ENCODE results near the gene RMI1. TPM values are rescaled to one million over a fixed set of nuclear protein-coding genes. Genes with fewer than 3 reads are reported as not detected.

Gene RMI1
- total and polyA plus RNA-seq, 10 of the 15 experiments (the other 5 are each of a cell fraction or from before 2014, with no cell fraction given), result 3.6 to 34.1 (median 16.1) TPM

GRCh38 chr9:83965350-83966208 is 15.0 kb upstream of the RMI1 start (continued):
- TF ChIP-seq, protein P1, sequence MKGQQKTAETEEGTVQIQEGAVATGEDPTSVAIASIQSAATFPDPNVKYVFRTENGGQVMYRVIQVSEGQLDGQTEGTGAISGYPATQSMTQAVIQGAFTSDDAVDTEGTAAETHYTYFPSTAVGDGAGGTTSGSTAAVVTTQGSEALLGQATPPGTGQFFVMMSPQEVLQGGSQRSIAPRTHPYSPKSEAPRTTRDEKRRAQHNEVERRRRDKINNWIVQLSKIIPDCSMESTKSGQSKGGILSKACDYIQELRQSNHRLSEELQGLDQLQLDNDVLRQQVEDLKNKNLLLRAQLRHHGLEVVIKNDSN (IDR thresholded peaks at IDR 0.05; ENCODE audit: borderline replicate concordance, extremely low read length, insufficient read depth, low read depth, low read length), result no peak
- TF ChIP-seq JUND (IDR thresholded peaks at IDR 0.05; ENCODE audit: low read depth, low read length), result no peak
- TF ChIP-seq, protein P2, sequence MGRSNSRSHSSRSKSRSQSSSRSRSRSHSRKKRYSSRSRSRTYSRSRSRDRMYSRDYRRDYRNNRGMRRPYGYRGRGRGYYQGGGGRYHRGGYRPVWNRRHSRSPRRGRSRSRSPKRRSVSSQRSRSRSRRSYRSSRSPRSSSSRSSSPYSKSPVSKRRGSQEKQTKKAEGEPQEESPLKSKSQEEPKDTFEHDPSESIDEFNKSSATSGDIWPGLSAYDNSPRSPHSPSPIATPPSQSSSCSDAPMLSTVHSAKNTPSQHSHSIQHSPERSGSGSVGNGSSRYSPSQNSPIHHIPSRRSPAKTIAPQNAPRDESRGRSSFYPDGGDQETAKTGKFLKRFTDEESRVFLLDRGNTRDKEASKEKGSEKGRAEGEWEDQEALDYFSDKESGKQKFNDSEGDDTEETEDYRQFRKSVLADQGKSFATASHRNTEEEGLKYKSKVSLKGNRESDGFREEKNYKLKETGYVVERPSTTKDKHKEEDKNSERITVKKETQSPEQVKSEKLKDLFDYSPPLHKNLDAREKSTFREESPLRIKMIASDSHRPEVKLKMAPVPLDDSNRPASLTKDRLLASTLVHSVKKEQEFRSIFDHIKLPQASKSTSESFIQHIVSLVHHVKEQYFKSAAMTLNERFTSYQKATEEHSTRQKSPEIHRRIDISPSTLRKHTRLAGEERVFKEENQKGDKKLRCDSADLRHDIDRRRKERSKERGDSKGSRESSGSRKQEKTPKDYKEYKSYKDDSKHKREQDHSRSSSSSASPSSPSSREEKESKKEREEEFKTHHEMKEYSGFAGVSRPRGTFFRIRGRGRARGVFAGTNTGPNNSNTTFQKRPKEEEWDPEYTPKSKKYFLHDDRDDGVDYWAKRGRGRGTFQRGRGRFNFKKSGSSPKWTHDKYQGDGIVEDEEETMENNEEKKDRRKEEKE (IDR thresholded peaks at IDR 0.05), result no peak
- TF ChIP-seq, protein P3, sequence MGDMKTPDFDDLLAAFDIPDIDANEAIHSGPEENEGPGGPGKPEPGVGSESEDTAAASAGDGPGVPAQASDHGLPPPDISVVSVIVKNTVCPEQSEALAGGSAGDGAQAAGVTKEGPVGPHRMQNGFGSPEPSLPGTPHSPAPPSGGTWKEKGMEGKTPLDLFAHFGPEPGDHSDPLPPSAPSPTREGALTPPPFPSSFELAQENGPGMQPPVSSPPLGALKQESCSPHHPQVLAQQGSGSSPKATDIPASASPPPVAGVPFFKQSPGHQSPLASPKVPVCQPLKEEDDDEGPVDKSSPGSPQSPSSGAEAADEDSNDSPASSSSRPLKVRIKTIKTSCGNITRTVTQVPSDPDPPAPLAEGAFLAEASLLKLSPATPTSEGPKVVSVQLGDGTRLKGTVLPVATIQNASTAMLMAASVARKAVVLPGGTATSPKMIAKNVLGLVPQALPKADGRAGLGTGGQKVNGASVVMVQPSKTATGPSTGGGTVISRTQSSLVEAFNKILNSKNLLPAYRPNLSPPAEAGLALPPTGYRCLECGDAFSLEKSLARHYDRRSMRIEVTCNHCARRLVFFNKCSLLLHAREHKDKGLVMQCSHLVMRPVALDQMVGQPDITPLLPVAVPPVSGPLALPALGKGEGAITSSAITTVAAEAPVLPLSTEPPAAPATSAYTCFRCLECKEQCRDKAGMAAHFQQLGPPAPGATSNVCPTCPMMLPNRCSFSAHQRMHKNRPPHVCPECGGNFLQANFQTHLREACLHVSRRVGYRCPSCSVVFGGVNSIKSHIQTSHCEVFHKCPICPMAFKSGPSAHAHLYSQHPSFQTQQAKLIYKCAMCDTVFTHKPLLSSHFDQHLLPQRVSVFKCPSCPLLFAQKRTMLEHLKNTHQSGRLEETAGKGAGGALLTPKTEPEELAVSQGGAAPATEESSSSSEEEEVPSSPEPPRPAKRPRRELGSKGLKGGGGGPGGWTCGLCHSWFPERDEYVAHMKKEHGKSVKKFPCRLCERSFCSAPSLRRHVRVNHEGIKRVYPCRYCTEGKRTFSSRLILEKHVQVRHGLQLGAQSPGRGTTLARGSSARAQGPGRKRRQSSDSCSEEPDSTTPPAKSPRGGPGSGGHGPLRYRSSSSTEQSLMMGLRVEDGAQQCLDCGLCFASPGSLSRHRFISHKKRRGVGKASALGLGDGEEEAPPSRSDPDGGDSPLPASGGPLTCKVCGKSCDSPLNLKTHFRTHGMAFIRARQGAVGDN (IDR thresholded peaks at IDR 0.05), result no peak
- no peak for TF ChIP-seq CHD4 (IDR thresholded peaks at IDR 0.05)
- 0 out of 2 replicates have a peak, but pooled peaks have one; percentile 31 for TF ChIP-seq RB1 (IDR thresholded peaks at IDR 0.05; ENCODE audit: borderline replicate concordance)
- no peak for TF ChIP-seq JUNB (IDR thresholded peaks at IDR 0.05)
- TF ChIP-seq, protein P4, sequence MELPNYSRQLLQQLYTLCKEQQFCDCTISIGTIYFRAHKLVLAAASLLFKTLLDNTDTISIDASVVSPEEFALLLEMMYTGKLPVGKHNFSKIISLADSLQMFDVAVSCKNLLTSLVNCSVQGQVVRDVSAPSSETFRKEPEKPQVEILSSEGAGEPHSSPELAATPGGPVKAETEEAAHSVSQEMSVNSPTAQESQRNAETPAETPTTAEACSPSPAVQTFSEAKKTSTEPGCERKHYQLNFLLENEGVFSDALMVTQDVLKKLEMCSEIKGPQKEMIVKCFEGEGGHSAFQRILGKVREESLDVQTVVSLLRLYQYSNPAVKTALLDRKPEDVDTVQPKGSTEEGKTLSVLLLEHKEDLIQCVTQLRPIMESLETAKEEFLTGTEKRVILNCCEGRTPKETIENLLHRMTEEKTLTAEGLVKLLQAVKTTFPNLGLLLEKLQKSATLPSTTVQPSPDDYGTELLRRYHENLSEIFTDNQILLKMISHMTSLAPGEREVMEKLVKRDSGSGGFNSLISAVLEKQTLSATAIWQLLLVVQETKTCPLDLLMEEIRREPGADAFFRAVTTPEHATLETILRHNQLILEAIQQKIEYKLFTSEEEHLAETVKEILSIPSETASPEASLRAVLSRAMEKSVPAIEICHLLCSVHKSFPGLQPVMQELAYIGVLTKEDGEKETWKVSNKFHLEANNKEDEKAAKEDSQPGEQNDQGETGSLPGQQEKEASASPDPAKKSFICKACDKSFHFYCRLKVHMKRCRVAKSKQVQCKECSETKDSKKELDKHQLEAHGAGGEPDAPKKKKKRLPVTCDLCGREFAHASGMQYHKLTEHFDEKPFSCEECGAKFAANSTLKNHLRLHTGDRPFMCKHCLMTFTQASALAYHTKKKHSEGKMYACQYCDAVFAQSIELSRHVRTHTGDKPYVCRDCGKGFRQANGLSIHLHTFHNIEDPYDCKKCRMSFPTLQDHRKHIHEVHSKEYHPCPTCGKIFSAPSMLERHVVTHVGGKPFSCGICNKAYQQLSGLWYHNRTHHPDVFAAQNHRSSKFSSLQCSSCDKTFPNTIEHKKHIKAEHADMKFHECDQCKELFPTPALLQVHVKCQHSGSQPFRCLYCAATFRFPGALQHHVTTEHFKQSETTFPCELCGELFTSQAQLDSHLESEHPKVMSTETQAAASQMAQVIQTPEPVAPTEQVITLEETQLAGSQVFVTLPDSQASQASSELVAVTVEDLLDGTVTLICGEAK (IDR thresholded peaks at IDR 0.05; ENCODE audit: borderline replicate concordance), result no peak
- no peak for TF ChIP-seq ASH2L (IDR thresholded peaks at IDR 0.05; ENCODE audit: borderline replicate concordance, low read depth)
- TF ChIP-seq TCF12 (IDR thresholded peaks at IDR 0.05; ENCODE audit: low read depth, low read length), result no peak
- TF ChIP-seq HDAC6 (IDR thresholded peaks at IDR 0.05; ENCODE audit: unreplicated experiment), result no peak
- TF ChIP-seq DPF2 (IDR thresholded peaks at IDR 0.05), result no peak
- TF ChIP-seq CREB1 (IDR thresholded peaks at IDR 0.05; ENCODE audit: low read depth), result 0 out of 2 replicates have a peak, but pooled peaks have one; percentile 17
